Measurements from ENCODE around the gene ASIC3. TPM values are rescaled to one million over a fixed set of nuclear protein-coding genes. Genes with fewer than 3 reads are reported as not detected.

The ASIC3 gene
- total and polyA plus RNA-seq, 2 of the 4 experiments (the other 2 are of a cell fraction): 0.74 TPM; not detected in 1

DNA sequence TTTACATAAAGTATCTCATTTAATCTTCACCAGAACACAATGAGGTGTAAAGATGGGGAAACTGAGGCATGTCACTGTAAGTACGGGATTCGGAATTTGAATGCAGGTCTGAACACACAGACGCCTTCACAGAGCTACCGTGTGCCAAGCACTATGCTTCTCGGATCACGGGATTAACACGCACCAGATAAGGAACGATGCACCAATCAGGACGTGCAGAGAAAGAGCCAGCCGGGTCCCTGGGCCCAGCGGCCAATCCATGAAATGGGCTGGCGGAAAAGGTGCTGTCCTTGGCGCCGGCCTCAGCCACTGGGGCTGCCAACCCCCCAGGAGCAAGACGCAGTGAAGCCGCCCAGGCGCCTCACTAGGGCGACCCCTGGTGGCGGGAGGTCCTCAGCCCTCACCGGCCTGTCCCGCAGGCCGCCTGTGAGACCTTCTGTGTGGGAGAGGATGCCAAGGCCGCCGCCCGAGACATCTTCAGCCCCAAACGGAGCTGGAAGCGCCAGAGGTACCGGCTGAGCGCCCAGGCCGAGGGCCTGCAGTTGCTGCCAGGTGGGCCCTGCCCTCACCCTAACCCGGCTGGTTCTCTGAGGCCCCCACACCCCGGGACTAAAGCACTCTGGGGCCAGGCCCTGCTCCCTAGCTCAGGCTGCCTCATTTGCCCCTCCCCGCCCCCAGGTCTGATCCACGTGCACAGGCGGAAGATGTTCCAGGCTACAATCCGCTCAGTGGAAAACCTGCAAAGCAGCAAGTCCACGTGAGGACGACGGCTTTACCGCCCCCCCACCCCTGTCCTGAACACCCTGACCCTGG, 39.6 kb upstream of the ASIC3 start:
- H2AFZ ChIP-seq (replicated peaks; ENCODE audit: low read length, poor library complexity): peak overlapping the region; percentile 1
- in situ Hi-C loops (cut with MboI; ENCODE audit: low sequenced_read_pairs) (no loop called here), intact Hi-C loops (cut with micrococcal nuclease) (no loop called here), dilution Hi-C loops (cut with HindIII; ENCODE audit: low sequenced_read_pairs, unreplicated experiment) (no loop called here)
- no peak overlapping the region for H2AK9ac ChIP-seq (replicated peaks; ENCODE audit: low read depth, low read length, poor library complexity)
- no peak overlapping the region for H3K4me3 ChIP-seq (ENCODE audit: insufficient read depth, low read depth, low read length)
- H3K79me1 ChIP-seq (ENCODE audit: low read depth in 1 of 2, low read length in 2 of 2): no peaks in the 10 kb centered on the region
- H2BK5ac ChIP-seq (ENCODE audit: low read depth, low read length, poor library complexity, severe bottlenecking): no peak overlapping the region
- H3K36me3 ChIP-seq (ENCODE audit: control insufficient read depth, insufficient read depth, low read length): no peaks in the 10 kb centered on the region
- no peaks in the 10 kb centered on the region for H4K20me1 ChIP-seq (ENCODE audit: insufficient read depth, low read length)
- H3K27me3 ChIP-seq (ENCODE audit: control insufficient read depth, insufficient read depth, low read length): peaks cover 15% of the 10 kb centered on the region
- POLR2A ChIA-PET (ENCODE audit: unreplicated experiment): no interaction called here
- CTCF ChIA-PET: interaction anchor here (1.0 to 1.4 kb wide), 2 partner anchors 10 to 28 kb away, joined by 3 to 4 read pairs; no protein-coding TSS in a partner anchor
- WGBS, 2 experiments (ENCODE audit: extremely low coverage in 2 of 2, insufficient read length in 1 of 2): 55% methylated on average over 23 of the region's 40 CpGs; no CpG with 5 or more reads in 1 of the 2 experiments
- no peak overlapping the region for H2BK120ac ChIP-seq (ENCODE audit: low read depth, low read length)
- H3K9ac ChIP-seq (ENCODE audit: low read depth, low read length): no peak overlapping the region
- no peak overlapping the region for H2BK15ac ChIP-seq (ENCODE audit: low read depth, low read length)
- H3K9me1 ChIP-seq (ENCODE audit: insufficient read depth, low read length): no peaks in the 10 kb centered on the region
- ATAC-seq (ENCODE audit: low read depth): no peak
- H2AK5ac ChIP-seq (ENCODE audit: low read depth, low read length): no peak overlapping the region
- no peak overlapping the region for H3K4ac ChIP-seq (ENCODE audit: low read depth, low read length)
- peaks cover 9% of the 10 kb centered on the region; the same call in 1 of the 2 replicates for H3K4me1 ChIP-seq (ENCODE audit: control insufficient read depth, insufficient read depth, low read length)
- no peak for TF ChIP-seq SMC3 (IDR thresholded peaks at IDR 0.05; ENCODE audit: low read depth, low read length)
- TF ChIP-seq CEBPB (IDR thresholded peaks at IDR 0.05; ENCODE audit: low read depth, low read length): no peak
- no peak for TF ChIP-seq USF2 (IDR thresholded peaks at IDR 0.05; ENCODE audit: low read depth, low read length)
- peak; percentile 44 for TF ChIP-seq CTCF (conservative IDR thresholded peaks at IDR 0.05; ENCODE audit: low read depth, low read length)
- TF ChIP-seq RFX5 (IDR thresholded peaks at IDR 0.05; ENCODE audit: low read depth, low read length): no peak
- TF ChIP-seq RAD21 (IDR thresholded peaks at IDR 0.05; ENCODE audit: low read length): no peak
- no peak for TF ChIP-seq BHLHE40 (IDR thresholded peaks at IDR 0.05; ENCODE audit: low read depth, low read length)
- no TSS peak for BruUV-seq (replicated peaks)
- H3K23ac ChIP-seq (ENCODE audit: low read depth, low read length): no peak overlapping the region
- no peak overlapping the region for H3K18ac ChIP-seq (ENCODE audit: low read depth, low read length)
- no peak overlapping the region for H4K5ac ChIP-seq (ENCODE audit: low read depth, low read length)
- no peak overlapping the region for H3K4me2 ChIP-seq (ENCODE audit: low read depth, low read length)
- DNase-seq: no peak
- H2BK20ac ChIP-seq (ENCODE audit: low read depth, low read length): no peak overlapping the region
- H4K8ac ChIP-seq (ENCODE audit: low read depth in 2 of 2, low read length in 2 of 2): 0 out of 4 replicates have a peak overlapping the region, but pooled peaks of 1 of the 2 experiments have one; percentile 28
- no peak overlapping the region for H3K14ac ChIP-seq (replicated peaks; ENCODE audit: low read depth, low read length)
- no peak overlapping the region for H3K27ac ChIP-seq (ENCODE audit: insufficient read depth, low read length)
- no peak overlapping the region for H4K91ac ChIP-seq (ENCODE audit: insufficient read depth, low read depth, low read length)
- H3K56ac ChIP-seq (ENCODE audit: extremely low read depth, insufficient read depth, low read length): no peak overlapping the region
- H3K9me3 ChIP-seq (ENCODE audit: control insufficient read depth, insufficient read depth, low read length): no peaks in the 10 kb centered on the region

All from IMR-90 (cell line).